ENCODE measurements around the gene RGS3. TPM values are rescaled to one million over a fixed set of nuclear protein-coding genes. Genes with fewer than 3 reads are reported as not detected.

RGS3 gene
- total RNA-seq, 1 experiment from 2014 or later: 39.4 TPM

- no peaks in the 10 kb centered on the region for H3K36me3 ChIP-seq (ENCODE audit: control insufficient read depth in 1 of 2, insufficient read depth in 2 of 2, low read length in 2 of 2)
- H2AFZ ChIP-seq (ENCODE audit: low read depth, low read length, poor library complexity, severe bottlenecking): no peak overlapping the region
- ChIA-PET CTCF (interaction anchor here (2.0 kb wide), 1 partner anchor 9 kb away, joined by 6 read pairs; no protein-coding TSS in a partner anchor), RAD21 (ENCODE audit: low non-redundant PET in 1 of 2, low total read pairs in 2 of 2, uncharacterized antibody in 2 of 2, unreplicated experiment in 2 of 2) (no interaction called here), POLR2A (no interaction called here)
- no peak overlapping the region for H3K4me3 ChIP-seq (replicated peaks in 1 of 2; ENCODE audit: low read depth in 1 of 2, low read length in 2 of 2)
- no TSS peak for BruUV-seq (replicated peaks)
- no peaks in the 10 kb centered on the region for H3K27me3 ChIP-seq (ENCODE audit: insufficient read depth, low read length)
- DNase-seq (ENCODE audit: low read depth, low spot score) (no peak), ATAC-seq (no peak)
- no peaks in the 10 kb centered on the region for H4K20me1 ChIP-seq (ENCODE audit: insufficient read depth)
- no peaks in the 10 kb centered on the region for H3K9me3 ChIP-seq (ENCODE audit: control insufficient read depth in 1 of 2, insufficient read depth in 1 of 2, low read depth in 1 of 2, low read length in 2 of 2)
- TF ChIP-seq EZH2 (IDR thresholded peaks at IDR 0.05) (no peak), YY1 (IDR thresholded peaks at IDR 0.05; ENCODE audit: extremely low read depth, insufficient replicate concordance, low read depth, low read length) (no peak), ZBTB33 (IDR thresholded peaks at IDR 0.05; ENCODE audit: extremely low read depth, insufficient replicate concordance, low read length) (no peak), POLR2AphosphoS5 (IDR thresholded peaks at IDR 0.05; ENCODE audit: low read depth, low read length) (no peak), CEBPB (IDR thresholded peaks at IDR 0.05; ENCODE audit: low read depth) (no peak), SRF (IDR thresholded peaks at IDR 0.05; ENCODE audit: low read depth) (no peak), ZNF274 (IDR thresholded peaks at IDR 0.05; ENCODE audit: low read depth, low read length) (no peak), CTCF (IDR thresholded peaks at IDR 0.05 in 2 of 3, conservative IDR thresholded peaks at IDR 0.05 in 1 of 3; ENCODE audit: borderline replicate concordance in 1 of 3, insufficient read depth in 1 of 3, low read depth in 2 of 3, low read length in 2 of 3) (no peak), FOSL1 (IDR thresholded peaks at IDR 0.05; ENCODE audit: low read depth) (no peak), RAD21 (IDR thresholded peaks at IDR 0.05; ENCODE audit: low read depth) (no peak), ZFX (IDR thresholded peaks at IDR 0.05) (no peak)
- no peaks in the 10 kb centered on the region for H3K79me2 ChIP-seq (ENCODE audit: insufficient read depth, low read length)
- H3K27ac ChIP-seq (ENCODE audit: low read depth, low read length): no peak overlapping the region
- no peak overlapping the region for H3K9ac ChIP-seq (ENCODE audit: low read length)
- H3K4me2 ChIP-seq (ENCODE audit: low read length): no peak overlapping the region
- H3K4me1 ChIP-seq (ENCODE audit: control insufficient read depth in 1 of 2, insufficient read depth in 2 of 2, low read length in 2 of 2): no peaks in the 10 kb centered on the region
- H3K9me2 ChIP-seq (ENCODE audit: insufficient read depth): no peaks in the 10 kb centered on the region
- intact Hi-C loops (cut with micrococcal nuclease): no loop called here
These were observed 181.9 kb downstream of the RGS3 start for GRCh38 chr9:113645227-113645977.
